GOT3 (cell line): ENCODE results near the gene GOLM1.

Experiments
- DNase-seq: peaks from one replicate; lab custom pipeline; 2025; ENCODE audit warnings: mixed read lengths; lab: John Stamatoyannopoulos, UW

Gene GOLM1

DNA sequence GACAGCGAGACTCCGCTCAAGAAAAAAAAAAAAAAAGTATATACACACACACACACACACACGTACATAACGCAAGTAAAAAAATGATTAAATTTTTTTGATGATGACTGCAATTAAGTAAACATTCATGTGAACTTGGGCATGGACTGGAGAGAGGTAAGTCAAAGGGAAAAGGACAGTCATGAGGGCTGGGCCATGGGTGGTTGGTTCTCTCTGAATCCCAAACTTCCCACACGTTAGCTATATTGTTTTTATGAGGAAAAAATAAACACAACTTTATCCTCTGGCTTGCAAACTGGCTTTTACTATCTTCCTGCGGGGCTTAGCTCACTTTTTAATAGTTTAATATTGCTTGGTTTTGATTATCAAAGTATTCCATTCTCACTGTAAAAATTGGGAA lies 53.7 kb downstream of the GOLM1 start:
- DNase-seq = no peak

DNA sequence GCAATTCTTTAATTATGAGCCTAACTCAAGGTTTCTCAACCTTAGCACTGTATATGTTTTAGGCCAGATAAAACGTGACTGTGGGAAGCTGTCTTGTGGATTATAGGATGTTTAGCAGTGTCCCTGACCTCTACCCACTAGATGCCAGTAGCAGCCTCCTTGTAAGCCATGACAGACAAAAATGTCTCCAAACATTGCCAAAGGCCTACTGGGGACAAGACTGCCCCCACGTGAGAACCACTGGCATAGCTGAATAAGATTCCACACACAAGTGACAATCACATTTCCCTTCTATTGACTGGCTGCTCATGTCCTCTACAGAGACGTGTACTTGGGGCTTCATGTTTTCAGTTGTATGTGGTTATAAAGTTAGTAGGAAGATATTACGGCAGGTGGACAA lies 55.4 kb downstream of the GOLM1 start:
- DNase-seq = no peak

DNA sequence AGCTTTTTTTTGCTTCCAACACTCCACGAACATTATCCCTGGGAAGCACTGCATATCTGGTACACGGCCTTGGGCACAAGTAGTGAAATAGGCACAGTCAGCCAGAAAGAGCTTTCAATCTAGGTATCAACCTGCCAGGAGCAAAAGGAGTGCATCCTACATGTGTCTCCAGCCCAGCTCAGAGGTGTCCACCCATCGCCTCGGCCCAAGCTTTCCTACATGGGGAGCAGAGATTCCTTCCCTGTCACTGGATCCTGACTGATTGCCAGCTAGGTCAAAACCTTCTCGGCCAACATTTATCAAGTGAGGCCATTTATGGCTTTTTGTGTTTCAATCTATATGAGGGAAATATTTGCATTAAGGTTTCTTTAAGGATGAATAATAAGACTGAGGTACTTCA lies 55.8 kb downstream of the GOLM1 start:
- DNase-seq = no peak

DNA sequence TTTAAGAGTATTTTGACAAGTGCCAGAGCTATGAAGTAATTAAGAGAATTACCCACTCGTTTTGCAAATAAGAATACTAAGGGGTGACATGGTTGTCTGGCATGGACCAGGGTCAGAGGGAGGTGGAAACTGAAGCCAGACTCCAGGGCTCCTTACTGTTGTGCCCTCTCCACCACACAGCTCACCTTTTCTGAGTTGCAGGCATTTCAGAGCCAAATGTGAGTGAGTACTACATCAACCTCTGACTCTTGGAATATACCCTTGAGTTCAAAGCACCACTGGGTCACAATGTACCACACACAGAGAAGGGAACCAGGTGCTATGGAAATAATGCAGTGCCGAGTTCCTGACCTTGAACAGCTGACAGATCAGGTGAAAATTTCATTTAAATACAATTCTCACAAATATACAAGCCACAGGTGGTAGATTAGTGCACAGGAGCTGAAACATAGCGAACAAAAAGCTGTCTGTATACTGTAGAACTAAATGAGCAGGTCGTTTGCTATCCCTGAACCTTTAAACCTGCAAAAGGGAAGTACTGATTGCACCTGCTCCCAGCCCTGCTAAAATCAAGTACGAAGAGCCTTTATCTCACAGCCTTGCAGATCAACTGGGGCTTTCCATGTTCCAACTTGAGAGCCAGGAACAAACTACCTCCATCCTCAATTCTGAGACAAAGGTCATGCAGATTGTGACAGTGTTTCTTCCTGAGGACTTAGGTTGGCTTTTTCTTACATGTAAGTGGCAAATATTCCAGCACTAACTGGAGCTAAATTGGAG lies 57.0 kb downstream of the GOLM1 start:
- DNase-seq = no peak

DNA sequence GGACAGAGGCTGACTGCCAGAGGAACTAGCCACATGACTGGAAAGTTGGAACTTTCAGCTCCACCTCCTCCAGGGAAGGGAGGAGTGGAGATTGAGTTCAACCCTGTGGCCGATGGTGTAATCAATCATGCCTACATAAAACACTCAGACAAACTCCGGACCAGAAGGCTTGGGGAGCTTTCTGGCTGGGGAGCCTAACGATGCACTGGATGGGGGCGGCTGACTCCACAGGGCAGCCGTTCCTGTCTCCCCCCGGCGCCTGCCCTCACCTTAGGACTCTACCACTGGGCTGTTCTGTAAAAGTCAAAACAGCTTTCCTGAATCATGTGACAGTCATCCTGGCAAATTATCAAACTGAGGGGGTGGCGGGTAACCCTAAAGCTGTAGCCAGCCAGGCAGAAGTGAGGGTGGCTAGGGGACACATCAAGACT lies 58.0 kb downstream of the GOLM1 start:
- DNase-seq = no peak

DNA sequence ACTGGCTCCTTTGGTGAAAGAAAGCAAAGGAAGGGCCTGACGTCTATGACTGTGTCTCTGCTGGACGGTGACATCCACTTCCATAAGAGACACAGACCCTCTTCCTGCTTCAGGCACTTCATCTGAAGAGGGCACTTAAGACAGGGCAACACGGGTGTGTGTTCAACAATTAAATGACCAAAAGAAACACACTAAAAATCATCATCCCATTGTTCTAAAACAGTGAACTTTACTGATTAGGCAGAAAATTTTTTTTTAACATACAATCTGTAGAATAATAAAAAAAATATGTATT lies 58.5 kb downstream of the GOLM1 start:
- no peak for DNase-seq

DNA sequence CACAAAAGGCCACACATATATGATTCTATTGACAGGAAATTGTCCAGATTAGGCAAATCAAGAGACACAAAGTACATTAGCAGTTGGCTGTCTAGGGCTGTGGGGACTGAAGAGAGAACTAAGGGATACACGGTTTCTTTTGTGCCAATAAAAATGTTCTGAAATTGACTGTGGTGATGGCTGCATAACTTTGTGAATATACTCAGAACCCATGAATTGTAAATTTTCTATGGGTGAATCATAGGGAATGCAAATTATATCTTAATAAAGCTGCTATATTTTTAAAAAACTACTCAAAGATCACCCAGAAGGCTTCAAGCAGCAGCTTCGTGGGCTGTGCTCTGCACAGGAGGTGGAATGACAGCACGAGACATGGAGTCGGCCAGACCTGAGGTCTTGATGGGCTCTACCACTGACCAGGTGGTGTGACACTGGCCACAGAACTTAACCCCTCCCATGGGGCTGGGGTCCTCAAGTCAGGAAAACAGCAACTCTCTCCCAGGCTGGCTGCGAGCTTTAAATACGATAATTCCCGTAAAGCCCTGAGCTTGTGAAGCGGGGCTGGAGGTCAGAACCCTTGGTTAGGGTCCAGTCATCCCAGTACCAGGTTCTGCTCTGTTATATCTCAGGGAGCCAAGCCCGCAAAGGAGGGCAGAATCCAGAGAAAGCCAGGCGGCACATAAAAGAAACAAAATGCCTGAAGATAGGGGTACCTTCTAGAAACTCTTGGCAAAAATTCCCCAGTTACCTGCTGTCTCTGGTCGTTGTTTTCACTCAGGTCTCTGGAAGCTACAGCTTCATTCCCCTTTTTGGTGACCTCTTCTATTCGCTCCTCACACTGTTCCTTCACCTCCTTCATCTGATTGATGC lies 59.1 kb downstream of the GOLM1 start:
- no peak for DNase-seq

DNA sequence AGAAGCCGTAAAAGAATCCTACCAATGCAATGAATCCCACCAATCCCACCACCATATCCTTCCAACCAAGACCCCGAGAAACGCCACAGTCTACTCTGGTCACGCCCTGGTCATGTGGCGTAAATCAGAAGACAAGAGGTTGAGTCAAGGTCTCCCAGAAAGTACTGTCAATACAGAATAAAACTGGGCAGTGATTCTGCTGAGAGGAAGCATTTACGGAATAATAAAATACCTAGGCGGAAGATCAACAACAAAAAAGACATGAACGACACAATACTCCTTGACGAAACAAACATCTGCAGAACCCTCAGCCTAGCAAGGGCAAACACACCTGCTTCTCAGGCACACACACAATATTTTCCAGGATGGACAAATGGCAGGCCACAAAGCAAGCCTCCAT lies 62.8 kb downstream of the GOLM1 start:
- DNase-seq = no peak

DNA sequence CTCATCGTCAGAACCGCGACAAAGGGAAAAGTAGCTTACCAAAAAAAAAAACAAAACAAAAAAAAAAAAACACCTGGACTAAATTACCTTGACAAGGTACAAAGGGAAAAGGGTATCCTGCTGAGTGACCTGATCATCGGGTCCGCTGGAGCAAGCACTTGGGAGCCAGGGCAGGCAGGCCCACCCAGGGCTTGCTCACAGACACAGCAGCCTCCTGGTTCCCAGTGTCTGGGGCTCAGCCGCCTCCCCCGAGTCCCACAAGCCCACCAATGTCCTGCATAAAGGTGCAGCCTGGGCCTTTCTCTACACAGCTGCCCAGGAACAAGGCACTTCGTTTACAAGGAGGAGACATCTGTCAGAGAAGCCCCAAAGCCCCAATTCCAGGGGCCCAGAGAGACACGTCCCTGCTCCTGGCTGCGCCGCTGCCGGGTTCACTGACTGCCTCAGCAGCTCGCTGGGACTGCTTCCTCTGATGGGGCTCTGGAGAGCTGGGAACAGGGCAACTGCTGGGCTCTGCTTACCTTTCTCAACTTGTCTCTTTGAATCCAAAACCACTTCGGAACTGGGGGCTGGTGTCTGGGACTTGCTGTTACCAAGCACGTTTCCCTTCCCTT lies 63.4 kb downstream of the GOLM1 start:
- DNase-seq = no peak

DNA sequence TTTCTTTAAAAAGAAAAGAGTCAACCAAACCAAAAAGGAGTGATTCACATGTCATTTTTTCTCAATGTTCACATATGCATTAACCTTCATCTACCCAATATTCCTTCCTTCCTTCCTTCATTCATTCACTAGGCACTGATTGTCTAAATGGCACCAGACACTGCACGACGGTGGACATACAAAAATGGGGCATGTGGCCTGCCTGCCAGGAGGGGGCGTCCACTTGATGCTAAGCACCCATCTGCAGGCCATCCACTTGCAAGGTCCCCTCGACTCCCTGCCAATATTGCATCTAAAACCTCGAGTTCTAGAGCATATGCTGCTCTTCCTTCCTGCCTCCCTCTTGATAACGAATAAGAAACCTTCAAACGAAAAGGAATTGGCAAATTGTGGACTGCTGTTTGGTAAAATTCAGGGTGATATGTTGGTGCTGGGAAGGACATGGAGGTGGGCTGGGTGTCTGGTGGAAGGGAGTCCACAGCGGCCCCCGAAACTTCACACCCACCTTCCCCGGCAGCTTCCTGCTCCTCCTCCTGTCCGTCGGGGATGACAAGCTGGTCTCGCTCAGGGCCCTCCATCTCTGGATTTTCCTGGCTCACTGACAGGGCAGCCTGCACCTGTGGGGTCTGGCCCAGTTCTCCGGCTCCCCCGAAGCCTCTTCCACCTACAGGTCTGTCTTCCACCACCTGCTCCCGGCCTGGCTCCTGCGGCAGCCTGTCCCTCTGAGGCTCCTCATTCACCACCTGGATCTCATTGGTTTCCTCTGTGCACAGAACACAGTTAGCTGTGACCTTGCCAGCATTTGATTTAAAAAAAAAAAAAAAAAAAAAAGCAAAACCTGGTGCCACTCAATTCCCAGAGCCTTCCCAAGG lies 64.3 kb downstream of the GOLM1 start:
- DNase-seq = no peak

DNA sequence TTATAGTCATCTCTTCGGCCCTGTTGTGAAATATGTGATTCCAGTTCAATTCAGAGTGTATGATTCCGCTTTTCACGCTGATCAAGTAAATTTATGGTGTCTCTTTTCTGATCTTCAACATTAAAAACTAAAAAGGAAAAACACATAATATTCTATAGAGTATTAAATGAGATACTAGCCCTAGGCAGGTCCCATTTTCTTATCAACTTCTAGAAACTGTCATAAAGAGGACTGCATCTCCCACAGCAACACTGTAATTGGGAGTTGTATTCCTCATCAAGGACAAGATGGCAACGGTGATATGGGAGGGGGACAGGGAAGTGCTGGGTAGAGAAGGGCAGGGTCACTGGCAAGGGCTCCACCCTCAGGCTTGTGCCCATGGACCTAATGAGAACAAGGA lies 71.6 kb downstream of the GOLM1 start:
- DNase-seq = no peak

DNA sequence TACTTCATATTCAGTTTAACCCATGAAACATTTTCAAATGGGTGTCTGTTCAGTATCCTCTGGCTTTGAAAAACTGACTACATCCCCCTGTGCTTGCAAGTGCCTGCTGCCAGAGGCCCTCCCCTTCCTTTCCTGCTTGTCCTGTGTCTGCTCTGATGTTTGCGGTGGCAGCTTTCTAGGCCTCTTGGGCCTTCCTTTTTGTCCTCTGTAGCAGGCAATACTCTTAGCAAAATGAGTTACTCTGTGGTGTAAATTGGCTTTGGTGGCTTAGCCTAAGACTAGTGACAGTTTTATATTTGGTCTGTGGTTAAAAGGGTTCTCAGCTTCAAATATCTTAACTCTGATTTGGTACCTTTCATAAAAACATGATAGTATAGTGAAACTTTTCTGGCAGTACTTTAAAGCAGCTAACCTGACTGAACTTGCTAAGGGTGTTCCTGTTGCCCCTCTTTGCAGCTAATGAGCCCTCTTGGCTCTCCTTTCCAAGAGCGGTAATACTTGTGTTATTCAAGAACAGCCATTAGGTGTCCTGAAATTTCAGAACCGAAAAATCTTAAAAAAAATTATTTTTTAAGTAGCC lies 76.6 kb downstream of the GOLM1 start:
- DNase-seq = no peak

DNA sequence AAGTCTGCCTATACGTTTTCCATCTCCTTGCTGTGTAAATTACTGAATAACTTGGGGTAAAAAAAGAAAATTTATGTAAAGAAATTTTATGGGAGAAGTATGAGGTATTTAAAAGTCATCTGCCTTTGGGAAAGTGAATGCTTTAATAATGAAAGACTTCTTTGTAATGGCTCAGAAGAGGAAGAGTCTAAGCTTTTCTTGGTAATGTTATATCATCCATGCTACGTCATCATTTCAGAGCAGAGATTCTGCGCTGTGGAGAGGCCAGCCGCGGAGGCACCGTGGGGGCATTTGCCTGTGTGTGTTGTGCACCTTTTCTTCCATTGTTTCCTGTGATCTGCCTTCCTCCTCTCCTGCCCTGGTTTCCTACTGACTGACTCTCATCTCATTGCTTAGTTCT lies 78.2 kb downstream of the GOLM1 start:
- DNase-seq = no peak

DNA sequence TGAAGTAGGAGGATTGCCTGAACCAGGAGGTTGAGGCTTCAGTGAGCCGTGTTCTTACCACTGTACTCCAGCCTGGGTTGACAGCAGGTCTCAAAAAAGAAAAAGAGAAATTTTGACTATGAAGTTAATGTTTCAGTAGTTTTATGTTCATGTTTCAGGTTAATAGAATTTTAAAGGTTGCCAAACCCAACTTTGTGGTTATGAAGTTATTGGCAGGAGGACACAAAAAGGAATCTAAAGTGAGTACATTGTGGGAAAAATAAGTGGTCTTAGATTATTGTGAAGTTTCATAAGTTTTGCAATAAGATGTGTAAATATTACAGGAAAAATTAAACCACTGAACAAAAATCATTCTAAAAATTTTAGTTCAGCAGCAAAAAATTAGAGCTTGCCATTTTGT lies 78.6 kb downstream of the GOLM1 start:
- no peak for DNase-seq

DNA sequence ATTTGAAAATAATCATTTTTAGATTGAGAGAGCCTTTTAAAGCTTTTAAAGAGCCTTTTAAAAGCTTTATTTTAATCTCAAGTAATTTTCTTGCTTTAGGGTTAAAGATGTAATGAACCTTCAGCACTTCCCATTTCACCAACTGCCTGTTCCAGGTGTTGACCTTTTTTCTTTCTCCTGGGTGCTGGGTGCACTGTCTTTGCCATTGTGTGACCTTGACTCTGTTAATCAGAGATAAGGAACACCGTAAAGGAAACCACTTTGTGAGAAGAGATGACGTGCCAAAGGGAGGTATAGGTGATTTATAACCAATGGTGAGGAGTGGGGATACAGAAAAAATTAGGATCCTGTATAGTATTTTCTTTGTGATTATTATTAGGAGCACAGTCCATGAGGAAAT lies 90.2 kb downstream of the GOLM1 start:
- no peak for DNase-seq

DNA sequence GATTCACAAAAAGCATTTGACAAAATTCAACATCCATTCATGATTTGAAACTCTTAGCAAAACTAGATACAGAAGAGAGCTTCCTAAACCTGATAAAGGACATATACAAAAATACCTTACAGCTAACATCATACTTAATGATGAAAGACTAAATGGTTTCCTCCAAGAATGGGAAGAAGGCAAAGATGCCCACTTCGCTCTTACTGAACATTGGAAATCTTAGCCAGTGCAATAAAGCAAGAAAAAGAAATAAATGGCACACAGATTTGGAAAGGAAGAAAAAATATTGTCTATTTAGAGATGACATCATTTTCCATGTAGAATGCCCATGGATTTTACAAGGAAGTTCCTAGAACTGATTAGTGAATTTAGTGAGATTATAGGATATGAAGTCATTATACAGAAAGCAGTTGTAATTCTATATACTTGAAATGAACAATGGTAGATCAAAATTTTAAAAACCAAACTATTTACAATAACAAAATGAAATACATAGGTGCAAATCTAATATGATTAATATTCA lies 94.0 kb downstream of the GOLM1 start:
- DNase-seq = no peak

DNA sequence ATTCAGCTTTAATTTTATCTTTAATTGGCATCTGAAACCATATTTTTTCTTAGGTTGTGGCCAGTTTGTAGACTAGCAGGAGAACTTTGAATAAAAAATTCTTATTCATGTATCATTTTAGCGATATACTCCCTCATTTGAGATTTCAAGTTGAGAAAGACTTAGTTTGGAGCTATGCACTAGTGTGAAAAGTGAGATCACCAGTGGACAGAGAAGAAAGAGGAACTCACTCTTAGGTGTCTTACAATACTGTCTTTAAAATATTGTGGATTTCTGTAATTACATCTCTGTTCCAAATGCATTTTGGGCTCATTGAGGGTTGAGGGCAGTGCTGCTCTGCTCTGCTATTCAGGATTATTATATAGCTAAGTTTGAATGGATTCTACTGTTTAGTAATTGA lies 103.8 kb downstream of the GOLM1 start:
- DNase-seq = no peak

DNA sequence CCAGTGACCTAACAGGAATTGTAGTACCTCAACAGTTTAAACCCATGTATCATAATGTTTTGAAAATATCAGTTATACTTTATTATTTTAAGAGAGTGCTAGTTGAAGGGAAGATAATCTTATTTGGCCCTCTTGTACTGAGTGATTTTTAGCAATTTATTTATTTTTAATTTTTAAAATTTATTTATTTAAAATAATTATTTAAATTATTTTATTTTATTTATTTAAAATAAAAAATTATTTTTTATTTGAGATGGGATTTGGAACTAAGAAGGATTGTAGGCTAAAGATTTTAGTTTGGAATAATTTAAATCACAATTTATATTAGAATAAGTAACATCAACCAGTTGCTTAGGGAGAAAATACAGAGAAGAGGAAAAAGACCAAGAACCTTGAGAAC lies 104.3 kb downstream of the GOLM1 start:
- DNase-seq = no peak

DNA sequence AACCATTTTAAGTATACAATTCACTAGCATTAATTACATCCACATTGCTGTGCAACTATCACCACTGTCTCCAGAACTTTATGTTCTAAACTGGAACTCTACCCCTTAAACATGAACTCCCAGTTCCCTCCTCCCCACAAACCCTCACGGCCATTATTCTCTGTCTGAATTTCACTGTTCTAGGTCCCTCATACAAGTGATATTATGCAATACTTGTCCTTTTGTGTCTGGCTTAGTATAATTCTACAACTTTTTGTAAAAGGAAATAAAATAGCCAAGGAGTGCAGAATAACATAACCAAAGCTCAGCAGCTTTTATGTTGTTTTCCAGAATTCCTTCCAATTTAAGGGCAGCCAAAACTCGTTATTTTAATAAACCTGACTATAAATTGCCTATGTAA lies 105.2 kb downstream of the GOLM1 start:
- no peak for DNase-seq

DNA sequence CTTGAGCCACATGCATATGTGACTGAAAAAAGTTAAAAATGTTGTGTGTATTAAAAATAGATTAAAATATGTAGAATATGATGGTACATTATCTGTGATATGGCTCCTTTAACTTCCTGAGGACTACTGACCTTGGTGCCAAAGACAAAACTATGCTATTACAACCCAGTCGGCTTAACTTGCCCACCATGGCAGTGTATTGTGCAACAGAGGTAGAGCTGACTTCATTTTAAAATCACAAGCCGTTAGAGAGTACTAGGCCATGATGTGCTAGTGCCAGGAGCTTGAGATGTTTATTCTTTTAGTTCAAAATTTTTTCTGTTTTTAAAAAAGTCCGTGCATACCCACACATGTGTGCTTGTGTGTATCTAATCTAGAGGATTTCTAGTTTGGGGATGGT lies 112.1 kb downstream of the GOLM1 start:
- DNase-seq = no peak

DNA sequence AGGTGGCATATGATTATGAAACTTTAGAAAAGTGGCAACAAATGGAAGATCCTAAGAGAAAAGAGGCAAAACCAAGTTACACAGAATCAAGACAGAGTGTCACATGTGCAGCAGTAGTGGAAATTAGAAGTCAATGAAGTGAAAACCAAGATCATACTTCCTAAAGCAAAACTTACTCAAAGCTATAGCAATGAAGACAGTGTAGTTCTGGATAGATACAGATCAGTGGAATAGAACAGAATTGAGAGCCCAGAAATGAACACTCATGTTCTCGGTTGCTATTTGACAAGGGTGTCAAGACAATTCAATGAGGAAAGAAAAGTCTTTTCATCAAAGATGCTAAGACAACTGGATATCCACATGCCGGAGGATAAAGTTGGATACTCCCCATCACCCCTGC lies 114.9 kb downstream of the GOLM1 start:
- no peak for DNase-seq

DNA sequence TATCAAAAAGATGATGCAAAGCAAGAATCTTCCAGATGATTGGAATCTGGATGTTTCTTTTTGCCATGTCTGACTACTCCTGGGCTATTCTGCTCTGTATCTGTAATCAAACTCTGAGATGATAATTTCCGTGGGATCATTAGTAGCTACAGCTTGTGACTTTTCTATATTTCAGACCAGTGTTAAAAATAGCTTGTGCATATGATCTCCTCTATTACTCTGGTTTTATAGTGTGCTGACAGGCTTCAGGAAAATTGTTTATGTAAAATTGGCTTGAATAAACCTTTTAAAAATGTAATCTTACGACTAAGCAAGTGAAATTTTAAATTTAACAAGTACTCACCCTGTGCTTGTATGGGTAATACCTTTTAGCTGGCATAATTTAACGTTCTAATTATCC lies 118.0 kb downstream of the GOLM1 start:
- no peak for DNase-seq
